ENCODE results near the gene SLAIN1. TPM values are rescaled to one million over a fixed set of nuclear protein-coding genes. Genes with fewer than 3 reads are reported as not detected.

The SLAIN1 gene
- total and polyA plus RNA-seq, 2 of the 4 experiments (the other 2 are of a cell fraction) = 0.29 to 0.36 TPM

GRCh38 chr13:77720988-77721387 is 23.5 kb downstream of the SLAIN1 start:
- no peaks in the 10 kb centered on the region for H3K9me3 ChIP-seq (ENCODE audit: control insufficient read depth, insufficient read depth, low read length)
- H3K4ac ChIP-seq (ENCODE audit: low read depth, low read length) = no peak overlapping the region
- dilution Hi-C loops (cut with HindIII; ENCODE audit: low sequenced_read_pairs, unreplicated experiment) = no loop called here
- H3K4me2 ChIP-seq (ENCODE audit: low read depth, low read length) = no peak overlapping the region
- no peak overlapping the region for H3K56ac ChIP-seq (ENCODE audit: extremely low read depth, insufficient read depth, low read length)
- H3K9me1 ChIP-seq (ENCODE audit: insufficient read depth, low read length) = no peaks in the 10 kb centered on the region
- no peak overlapping the region for H2BK15ac ChIP-seq (ENCODE audit: low read depth, low read length)
- no peak overlapping the region for H3K23ac ChIP-seq (ENCODE audit: low read depth, low read length)
- WGBS, 2 experiments (ENCODE audit: extremely low coverage in 2 of 2, insufficient read length in 1 of 2) = no CpG with 5 or more reads among the region's 5 CpGs
- H4K20me1 ChIP-seq (ENCODE audit: insufficient read depth, low read length) = no peaks in the 10 kb centered on the region
- H3K27me3 ChIP-seq (ENCODE audit: control insufficient read depth, insufficient read depth, low read length) = peaks cover 1% of the 10 kb centered on the region; the same call in 1 of the 2 replicates
- in situ Hi-C loops (cut with MboI; ENCODE audit: low sequenced_read_pairs) = no loop called here
- no peaks in the 10 kb centered on the region for H3K4me1 ChIP-seq (ENCODE audit: control insufficient read depth, insufficient read depth, low read length)
- no TSS peak for BruUV-seq (replicated peaks)
- no peaks in the 10 kb centered on the region for H3K79me1 ChIP-seq (ENCODE audit: low read depth in 1 of 2, low read length in 2 of 2)
- CTCF ChIA-PET = no interaction called here
- no peak overlapping the region for H3K27ac ChIP-seq (ENCODE audit: insufficient read depth, low read length)
- no peak overlapping the region for H4K91ac ChIP-seq (ENCODE audit: insufficient read depth, low read depth, low read length)
- TF ChIP-seq ELK1 (IDR thresholded peaks at IDR 0.05; ENCODE audit: borderline replicate concordance, low read depth, low read length) = no peak
- no peak for TF ChIP-seq USF2 (IDR thresholded peaks at IDR 0.05; ENCODE audit: low read depth, low read length)
- TF ChIP-seq MAZ (IDR thresholded peaks at IDR 0.05; ENCODE audit: borderline replicate concordance, low read depth, low read length) = no peak
- TF ChIP-seq MXI1 (IDR thresholded peaks at IDR 0.05; ENCODE audit: borderline replicate concordance, low read depth, low read length) = no peak
- TF ChIP-seq MAFK (IDR thresholded peaks at IDR 0.05; ENCODE audit: low read depth, low read length) = no peak
- TF ChIP-seq CTCF (conservative IDR thresholded peaks at IDR 0.05; ENCODE audit: low read depth, low read length) = no peak
- TF ChIP-seq SMC3 (IDR thresholded peaks at IDR 0.05; ENCODE audit: low read depth, low read length) = no peak
- no peak for TF ChIP-seq RCOR1 (IDR thresholded peaks at IDR 0.05; ENCODE audit: insufficient replicate concordance, low read length)
- TF ChIP-seq NFE2L2 (IDR thresholded peaks at IDR 0.05; ENCODE audit: low read depth, low read length) = no peak
- TF ChIP-seq RAD21 (IDR thresholded peaks at IDR 0.05; ENCODE audit: low read length) = no peak
- TF ChIP-seq RFX5 (IDR thresholded peaks at IDR 0.05; ENCODE audit: low read depth, low read length) = no peak
- no peak overlapping the region for H3K14ac ChIP-seq (replicated peaks; ENCODE audit: low read depth, low read length)
- no peak overlapping the region for H2AK9ac ChIP-seq (replicated peaks; ENCODE audit: low read depth, low read length, poor library complexity)
- H3K9ac ChIP-seq (ENCODE audit: low read depth, low read length) = no peak overlapping the region
- H2AK5ac ChIP-seq (ENCODE audit: low read depth, low read length) = no peak overlapping the region
- H3K36me3 ChIP-seq (ENCODE audit: control insufficient read depth, insufficient read depth, low read length) = no peaks in the 10 kb centered on the region
- H3K4me3 ChIP-seq (ENCODE audit: insufficient read depth, low read depth, low read length) = no peak overlapping the region
- DNase-seq (no peak), ATAC-seq (ENCODE audit: low read depth) (no peak)
- H2BK5ac ChIP-seq (ENCODE audit: low read depth, low read length, poor library complexity, severe bottlenecking) = no peak overlapping the region
- no peak overlapping the region for H2BK120ac ChIP-seq (ENCODE audit: low read depth, low read length)
- H2AFZ ChIP-seq (replicated peaks; ENCODE audit: low read length, poor library complexity) = no peak overlapping the region
- H4K8ac ChIP-seq (ENCODE audit: low read depth in 2 of 2, low read length in 2 of 2) = no peak overlapping the region
- no peak overlapping the region for H3K18ac ChIP-seq (ENCODE audit: low read depth, low read length)
- intact Hi-C loops (cut with micrococcal nuclease) = no loop called here
- no peak overlapping the region for H2BK20ac ChIP-seq (ENCODE audit: low read depth, low read length)
- POLR2A ChIA-PET (ENCODE audit: unreplicated experiment) = no interaction called here
- H4K5ac ChIP-seq (ENCODE audit: low read depth, low read length) = no peak overlapping the region
